Kidney tubule cell (primary cell): Measurements from ENCODE around the gene KIF26B.

Source experiments
- DNase-seq: peaks from one replicate; pipeline ENCODE4 v3.0.0-alpha.2; 2018; ENCODE audit warnings: low spot score

KIF26B gene

GRCh38 chr1:245132771-245133170, 22.0 kb upstream of the KIF26B start:
- DNase-seq: no peak

- no peak for DNase-seq
These were observed 20.6 kb upstream of the KIF26B start for GRCh38 chr1:245133995-245134715.

DNA sequence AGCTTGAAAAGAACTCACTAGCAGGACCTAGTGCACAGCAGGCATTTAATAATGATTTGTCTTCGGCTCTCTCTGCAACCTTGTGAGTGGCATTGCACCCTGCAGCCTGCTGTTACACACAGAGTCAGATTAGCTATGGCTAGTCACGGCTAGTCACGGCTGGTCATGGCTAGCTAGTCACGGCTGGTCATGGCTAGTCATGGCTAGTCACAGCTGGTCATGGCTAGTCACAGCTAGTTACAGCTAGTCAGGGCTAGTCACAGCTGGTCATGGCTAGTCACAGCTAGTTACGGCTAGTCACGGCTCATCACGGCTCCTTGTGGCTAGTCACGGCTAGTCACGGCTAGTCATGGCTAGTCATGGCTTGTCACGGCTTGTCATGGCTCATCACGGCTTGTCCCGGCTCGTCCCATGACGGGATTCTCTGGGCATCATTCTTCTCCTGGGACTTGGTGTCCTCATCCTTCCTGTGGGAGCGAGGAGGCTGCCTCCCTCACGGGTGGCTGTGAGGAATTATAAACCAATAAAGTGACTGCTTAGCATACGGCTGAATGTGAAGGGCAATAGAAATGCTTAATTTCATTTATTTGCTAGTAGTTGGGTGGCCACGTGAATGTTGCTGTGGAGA, 12.5 kb upstream of the KIF26B start:
- DNase-seq: no peak

DNA sequence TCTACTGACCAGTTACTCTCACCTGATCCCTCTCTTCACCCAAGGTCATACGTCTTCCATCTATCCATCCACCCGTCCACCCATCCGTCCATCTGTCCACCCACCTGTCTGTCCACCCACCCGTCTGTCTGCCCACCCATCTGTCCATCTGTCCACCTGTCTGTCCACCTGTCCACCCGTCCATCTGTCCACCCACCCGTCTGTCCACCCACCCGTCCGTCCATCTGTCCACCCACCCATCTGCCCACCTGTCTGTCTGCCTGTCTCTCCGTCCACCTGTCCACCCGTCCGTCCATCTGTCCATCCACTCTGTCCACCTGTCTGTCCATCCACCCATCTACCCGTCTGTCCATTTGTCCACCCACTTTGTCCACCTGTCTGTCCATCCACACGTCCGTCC, 11.8 kb upstream of the KIF26B start:
- DNase-seq: no peak

DNA sequence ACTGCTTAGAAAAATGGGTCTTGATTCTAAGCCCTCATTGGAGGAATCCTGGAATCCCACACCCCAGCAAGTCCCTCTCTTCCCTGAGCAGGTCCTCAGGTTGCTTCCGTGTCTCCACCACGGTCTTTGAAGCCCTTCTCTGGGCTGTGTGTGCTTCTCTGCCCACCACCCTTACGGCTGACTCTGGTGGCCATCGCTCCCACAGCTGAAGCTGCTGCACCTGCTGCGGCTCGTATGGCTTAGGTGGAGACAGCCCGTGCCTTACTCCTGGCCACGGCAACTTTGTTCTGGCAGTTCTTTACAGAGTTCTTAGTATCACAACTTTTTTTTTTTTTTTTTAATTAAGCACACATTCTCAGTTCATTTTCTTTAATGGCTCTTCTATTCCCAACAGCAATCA, 10.9 kb upstream of the KIF26B start:
- DNase-seq: no peak

DNA sequence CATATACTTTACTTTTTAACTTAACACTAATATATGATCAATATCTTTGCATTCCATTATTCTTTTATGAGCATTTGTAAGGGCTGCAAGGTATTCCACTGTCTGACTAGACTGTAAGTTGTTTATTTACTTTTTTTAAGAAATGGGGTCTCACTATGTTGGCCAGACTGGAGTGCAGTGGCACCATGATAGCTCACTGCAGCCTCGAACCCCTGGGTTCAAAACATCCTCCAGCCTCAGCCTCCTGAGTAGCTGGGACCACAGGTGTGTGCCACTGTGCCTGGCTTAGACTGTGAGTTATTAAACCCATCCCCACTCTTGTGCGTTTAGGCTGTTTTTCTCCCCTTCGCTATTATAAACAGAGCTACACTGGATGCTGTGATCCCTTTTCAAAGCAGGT, 6.7 kb upstream of the KIF26B start:
- no peak for DNase-seq

DNA sequence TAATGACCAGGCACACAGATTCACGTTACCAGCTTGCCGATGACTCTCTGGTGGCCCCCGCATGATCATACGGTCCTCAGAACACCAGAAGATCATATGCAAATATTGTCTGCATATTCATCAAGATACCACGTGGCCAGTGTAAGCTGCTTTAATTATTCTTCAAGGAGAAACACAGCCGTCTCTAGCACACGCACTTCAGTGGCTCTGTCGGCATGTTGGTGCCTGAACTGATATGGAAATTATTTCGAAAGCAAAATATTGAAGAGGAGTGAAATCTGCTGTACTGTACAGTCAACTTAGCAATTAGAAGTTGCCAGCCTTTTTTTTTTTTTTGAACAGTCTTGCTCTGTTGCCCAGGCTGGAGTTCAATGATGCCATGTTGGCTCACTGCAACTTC, 5.9 kb upstream of the KIF26B start:
- no peak for DNase-seq

DNA sequence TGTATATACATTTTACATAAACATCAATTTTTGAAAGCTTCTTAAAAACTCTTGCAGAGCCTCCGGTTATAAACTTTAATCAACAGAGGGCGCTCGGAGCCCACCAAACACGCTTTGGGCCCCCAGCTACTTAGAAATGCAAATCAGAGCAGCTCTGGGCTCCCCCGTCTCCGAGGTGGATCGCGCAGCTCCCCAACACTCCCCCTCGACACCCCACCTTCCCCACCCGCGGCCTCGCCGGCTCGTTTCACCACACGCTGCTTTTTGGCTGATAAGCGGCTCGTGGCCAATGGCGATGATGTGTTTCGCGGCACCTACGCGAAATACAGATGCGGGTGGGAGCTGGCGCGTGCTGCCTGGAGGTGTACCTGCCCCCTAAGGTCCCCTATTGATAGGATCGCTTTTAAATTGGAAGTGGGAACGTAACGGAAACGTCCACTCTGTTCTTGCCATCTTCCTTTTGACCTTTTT, 1.7 kb upstream of the KIF26B start:
- DNase-seq: peak; percentile 78

DNA sequence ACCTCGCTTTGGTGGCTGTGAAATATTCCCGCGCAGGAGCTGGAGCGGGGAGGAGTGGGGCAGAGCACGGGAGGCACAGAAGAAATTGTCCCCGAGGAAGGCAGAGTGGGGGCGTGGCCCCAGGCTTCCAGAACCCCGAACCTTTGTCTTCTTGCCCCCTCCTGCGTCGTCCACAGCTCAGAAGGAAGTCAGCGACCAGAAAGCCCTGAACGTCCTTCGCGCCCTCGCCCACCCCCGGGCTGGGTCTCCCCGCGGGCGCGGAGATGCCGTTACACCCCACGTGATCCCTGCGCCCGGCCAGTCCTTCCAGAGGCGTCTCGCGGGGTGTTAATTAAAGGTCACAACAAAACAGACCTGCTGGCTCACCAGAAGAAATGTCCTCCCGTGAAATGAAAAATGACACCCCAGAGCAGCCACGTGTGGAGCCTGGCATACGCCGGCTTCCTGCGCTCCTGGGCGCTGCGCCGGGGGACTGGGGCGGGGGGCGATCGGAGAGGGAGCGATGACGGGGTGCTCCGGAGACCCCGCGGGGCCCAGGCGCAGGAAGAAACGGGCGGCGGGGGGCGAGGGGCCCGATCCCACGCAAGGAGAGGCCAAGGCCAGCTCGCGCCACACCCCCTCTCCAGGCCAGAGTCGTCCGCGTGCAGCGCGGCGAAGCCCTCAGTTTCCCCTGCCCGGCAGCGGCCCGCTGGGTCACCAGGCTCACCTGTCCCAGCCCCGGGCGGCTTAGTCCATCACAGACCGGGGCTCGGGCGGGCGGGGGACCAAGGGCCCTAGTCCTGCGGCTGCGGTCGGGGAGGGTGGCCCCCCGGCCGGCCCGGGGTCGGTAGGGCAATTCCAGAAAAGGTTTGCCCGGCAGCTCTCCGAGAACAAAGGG, 995 bp upstream of the KIF26B start:
- DNase-seq: peak; percentile 28

- peak; percentile 47 for DNase-seq
These were observed 671 bp downstream of the KIF26B start for GRCh38 chr1:245155272-245156040.

GRCh38 chr1:245156041-245156735, 1.4 kb downstream of the KIF26B start:
- peak; percentile 90 for DNase-seq

DNA sequence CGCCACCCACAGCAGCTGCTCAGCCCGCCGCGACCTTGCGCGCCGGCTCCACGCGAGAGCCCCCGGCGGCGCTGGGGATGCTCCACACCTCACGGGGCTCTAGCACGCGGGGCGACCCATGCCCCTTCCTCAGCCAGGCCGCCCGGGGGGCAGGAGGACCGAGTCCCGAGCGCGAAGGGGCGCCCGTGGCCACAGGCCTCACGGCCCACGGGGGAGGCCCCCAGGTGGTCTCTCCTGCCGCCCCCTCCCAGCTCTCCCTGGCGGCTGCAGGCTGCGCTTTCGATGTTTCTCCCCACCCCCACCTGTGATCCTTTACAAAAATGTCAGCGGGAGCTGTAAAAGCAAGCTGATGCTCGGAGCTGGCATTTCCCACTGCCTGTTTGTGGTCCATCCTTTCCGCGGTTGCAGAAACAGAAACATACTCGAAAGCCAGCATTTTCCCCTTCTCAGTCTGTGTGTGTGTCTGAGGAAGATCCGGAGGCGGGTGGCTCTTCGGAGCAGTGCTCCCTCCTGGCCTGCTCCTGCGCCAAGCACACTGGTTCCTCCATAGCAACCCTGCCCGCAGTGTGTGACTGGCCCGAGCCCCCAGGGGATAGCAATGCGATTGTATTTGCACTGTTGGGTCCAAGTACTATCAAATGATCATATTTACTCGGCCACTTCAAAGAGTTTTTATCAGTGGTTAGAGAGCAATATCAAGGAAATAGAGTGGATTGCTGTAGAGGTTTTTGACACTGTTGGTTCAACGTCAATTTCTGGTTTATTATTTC, 2.1 kb downstream of the KIF26B start:
- DNase-seq: peak; percentile 30

GRCh38 chr1:245158913-245159312, 4.1 kb downstream of the KIF26B start:
- no peak for DNase-seq

GRCh38 chr1:245160288-245160687, 5.5 kb downstream of the KIF26B start:
- no peak for DNase-seq

DNA sequence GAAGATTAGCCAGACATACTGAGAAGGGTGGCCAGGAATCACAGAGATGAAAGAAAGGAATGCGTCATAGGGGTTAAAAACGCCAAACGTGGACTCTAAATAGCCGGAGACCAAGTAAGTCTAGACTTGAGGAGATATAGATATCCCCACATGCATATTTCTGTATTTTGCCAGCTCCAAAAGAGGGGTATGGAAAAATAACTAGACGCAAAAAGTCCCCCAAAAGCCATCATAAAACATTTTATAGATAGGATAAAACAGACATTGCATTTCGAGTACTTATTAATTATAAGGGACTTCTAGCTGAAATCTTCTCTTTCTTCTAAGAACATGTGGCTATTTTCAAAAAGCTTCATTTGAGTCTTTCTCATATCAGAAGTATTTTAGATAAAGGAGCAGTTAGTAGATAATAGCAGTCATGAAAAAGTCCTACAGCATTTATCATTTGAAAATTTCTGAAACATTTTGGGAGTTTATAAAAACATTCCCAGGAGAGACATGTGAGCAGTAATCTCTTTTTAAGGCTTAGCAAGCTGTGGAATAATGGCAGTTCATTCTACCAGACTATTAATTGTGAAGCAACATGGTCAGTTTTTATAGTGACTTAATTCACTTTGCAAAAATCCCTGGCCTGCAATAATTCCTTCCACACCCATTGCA, 6.1 kb downstream of the KIF26B start:
- DNase-seq: no peak

DNA sequence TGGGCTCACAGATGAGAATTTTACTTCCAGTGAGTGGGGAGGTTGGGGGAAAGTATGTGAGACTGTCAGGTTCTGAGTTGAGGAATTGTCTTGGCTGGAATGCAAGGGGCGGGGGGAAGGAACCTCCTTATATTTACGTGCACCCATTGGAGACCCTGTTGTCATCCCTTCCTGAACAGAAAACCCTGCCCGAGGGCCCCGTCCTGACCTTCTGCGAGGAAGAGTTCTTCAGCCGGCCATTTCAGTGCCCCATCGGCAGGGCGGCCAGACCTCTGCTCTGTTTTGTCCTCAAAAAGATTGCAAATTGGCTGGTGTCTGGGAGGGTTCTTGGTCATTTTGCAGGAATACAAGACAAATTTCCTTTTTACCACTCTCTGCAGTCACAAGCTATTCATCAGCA, 7.1 kb downstream of the KIF26B start:
- no peak for DNase-seq

DNA sequence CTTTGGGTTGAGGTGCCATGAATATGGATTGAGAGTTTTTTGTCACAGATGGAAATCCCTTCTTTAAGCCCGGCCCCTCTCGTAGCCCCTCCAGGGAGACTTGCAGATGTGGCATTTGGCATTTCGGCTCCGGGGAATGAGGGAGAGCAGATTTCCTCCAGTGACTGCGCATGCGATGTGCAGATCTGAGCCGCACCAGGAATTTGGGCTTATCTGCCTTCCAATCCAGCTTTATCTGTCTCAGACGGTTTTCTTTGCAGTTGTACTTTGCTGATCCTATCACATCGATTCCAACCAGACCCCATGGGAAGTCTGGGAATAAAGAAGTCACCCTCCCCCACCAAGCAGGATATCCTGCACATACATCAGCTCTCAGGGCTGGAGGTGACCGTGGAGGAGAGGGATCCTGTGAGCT, 11.7 kb downstream of the KIF26B start:
- DNase-seq: no peak

- no peak for DNase-seq
These were observed 13.3 kb downstream of the KIF26B start for GRCh38 chr1:245168086-245168485.

GRCh38 chr1:245168906-245169305, 14.1 kb downstream of the KIF26B start:
- DNase-seq: no peak

DNA sequence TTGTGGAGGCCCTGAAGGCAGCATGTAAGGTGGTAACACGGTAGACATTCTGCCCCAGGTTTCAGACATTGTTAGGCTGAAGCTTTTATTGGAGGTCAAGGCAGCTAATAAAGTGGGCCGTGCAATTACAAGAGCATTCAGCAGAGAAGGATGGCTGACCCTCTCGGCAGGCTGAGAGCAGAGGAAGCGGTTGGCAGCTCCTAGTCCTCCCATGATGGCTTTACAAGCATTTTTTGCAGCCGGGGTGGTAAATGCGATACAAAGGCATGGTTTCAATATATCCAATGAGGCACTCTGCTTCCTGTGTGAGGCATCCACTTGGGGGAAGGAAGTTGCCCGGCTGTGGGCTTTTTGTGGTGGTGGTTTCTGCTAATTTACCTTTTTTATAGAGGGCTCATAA, 14.6 kb downstream of the KIF26B start:
- no peak for DNase-seq
